Neuronal stem cell (in vitro differentiated cells): ENCODE data around the gene TBPL1.
A peak's percentile ranks its signal among the peaks of the same experiment; 100 is the strongest.

Experiments used
- DNase-seq: peaks from one replicate; pipeline ENCODE4 v3.0.0-alpha.2; 2013; ENCODE audit warnings: low spot score
- H2AFZ ChIP-seq: one replicate; pipeline ENCODE4 v1.6.1; 2013; ENCODE audit warnings: mild to moderate bottlenecking, low read length, inconsistent platforms
- H2AK5ac ChIP-seq: 2 replicates; pipeline ENCODE4 v1.6.1; 2013; ENCODE audit warnings: low read depth, mild to moderate bottlenecking, inconsistent platforms, low read length, moderate library complexity, mixed read lengths
- H2BK120ac ChIP-seq: 2 replicates; pipeline ENCODE4 v1.6.1; 2013; ENCODE audit warnings: low read depth, mild to moderate bottlenecking, inconsistent platforms, low read length, moderate library complexity, mixed read lengths
- H2BK12ac ChIP-seq: one replicate; pipeline ENCODE4 v1.6.1; 2013; ENCODE audit warnings: low read length, inconsistent platforms
- H2BK15ac ChIP-seq: 2 replicates; pipeline ENCODE4 v1.6.1; 2013; ENCODE audit warnings: mild to moderate bottlenecking, low read length, inconsistent platforms, mixed read lengths
- H2BK5ac ChIP-seq: one replicate; pipeline ENCODE4 v1.6.1; 2013; ENCODE audit warnings: inconsistent platforms, mild to moderate bottlenecking, low read length, moderate library complexity
- H3K14ac ChIP-seq: one replicate; pipeline ENCODE4 v1.6.1; 2013; ENCODE audit warnings: low read length, inconsistent platforms
- H3K18ac ChIP-seq: 2 replicates; pipeline ENCODE4 v1.6.1; 2013; ENCODE audit warnings: low read length, inconsistent platforms
- H3K23ac ChIP-seq: 2 replicates; pipeline ENCODE4 v1.6.1; 2013; ENCODE audit warnings: low read depth, mild to moderate bottlenecking, mixed read lengths, low read length, inconsistent platforms; ENCODE audit not compliant: poor library complexity
- H3K27ac ChIP-seq: replicated peaks from 3 replicates; pipeline ENCODE4 v1.5.1; 2013; ENCODE audit warnings: low read length, inconsistent platforms
- H3K27me3 ChIP-seq, 3 experiments: 2 replicates each; pipeline ENCODE4 v1.6.1; 2013; ENCODE audit warnings: low read length in 3 of 3, mild to moderate bottlenecking in 2 of 3, inconsistent platforms in 1 of 3, low read depth in 1 of 3, mixed read lengths in 1 of 3, moderate library complexity in 1 of 3; ENCODE audit not compliant: control insufficient read depth in 3 of 3, insufficient read depth in 3 of 3
- H3K36me3 ChIP-seq, 2 donors: replicated peaks in 1 of 2; 2 replicates each; pipeline ENCODE4 v1.6.1; 2013; ENCODE audit warnings: low read length in 2 of 2; ENCODE audit not compliant: control insufficient read depth in 2 of 2, insufficient read depth in 2 of 2
- H3K4ac ChIP-seq: 2 replicates; pipeline ENCODE4 v1.6.1; 2013; ENCODE audit warnings: inconsistent platforms, mild to moderate bottlenecking, low read length, moderate library complexity
- H3K4me1 ChIP-seq, 2 donors: 1 replicate in 1 of 2; 2 replicates in 1 of 2; pipeline ENCODE4 v1.6.1; 2013; ENCODE audit warnings: low read length in 2 of 2, low read depth in 1 of 2; ENCODE audit not compliant: control insufficient read depth in 2 of 2, insufficient read depth in 1 of 2
- H3K4me2 ChIP-seq: one replicate; pipeline ENCODE4 v1.6.1; 2013; ENCODE audit warnings: mild to moderate bottlenecking, low read length, inconsistent platforms; ENCODE audit not compliant: insufficient read depth, poor library complexity, severe bottlenecking
- H3K4me3 ChIP-seq, 2 donors: 2 replicates each; pipeline ENCODE4 v1.5.1; 2013; ENCODE audit warnings: low read length in 2 of 2, mild to moderate bottlenecking in 2 of 2, inconsistent platforms in 1 of 2, moderate library complexity in 1 of 2
- H3K79me1 ChIP-seq: one replicate; pipeline ENCODE4 v1.6.1; 2013; ENCODE audit warnings: low read depth, mild to moderate bottlenecking, inconsistent platforms, low read length, moderate library complexity
- H3K9ac ChIP-seq: one replicate; pipeline ENCODE4 v1.6.1; 2013; ENCODE audit warnings: mild to moderate bottlenecking, low read depth, low read length, inconsistent platforms; ENCODE audit not compliant: poor library complexity
- H3K9me3 ChIP-seq, 2 donors: replicated peaks in 1 of 2; 2 replicates each; pipeline versions ENCODE3 to v1.6.1; 2013; ENCODE audit warnings: low read length in 2 of 2, mild to moderate bottlenecking in 2 of 2, inconsistent platforms in 1 of 2, low read depth in 1 of 2, mixed read lengths in 1 of 2, moderate library complexity in 1 of 2; ENCODE audit not compliant: control insufficient read depth in 2 of 2, insufficient read depth in 1 of 2
- H4K8ac ChIP-seq: one replicate; pipeline ENCODE4 v1.6.1; 2013; ENCODE audit warnings: low read depth, mild to moderate bottlenecking, inconsistent platforms, low read length, moderate library complexity
- H4K91ac ChIP-seq: one replicate; pipeline ENCODE4 v1.6.1; 2013; ENCODE audit warnings: low read length, low read depth, mild to moderate bottlenecking, inconsistent platforms; ENCODE audit not compliant: poor library complexity
- WGBS, 2 donors: extraction: QIAGEN DNeasy Blood & Tissue Kit; methylation state at CpG; one replicate each; pipeline ENCODE4 v1.1.7; 2013; ENCODE audit warnings: missing lambda C conversion rate in 2 of 2, mixed read lengths in 1 of 2; ENCODE audit not compliant: insufficient read length in 2 of 2, insufficient replicate concordance in 1 of 2; ENCODE audit errors: extremely low coverage in 2 of 2; 5-methylcytosine and 5-hydroxymethylcytosine counted together

The TBPL1 gene

GRCh38 chr6:133954657-133955576 lies 1.9 kb downstream of the TBPL1 start:
- Histone ChIP-seq H3K4me2 (no peak overlapping the region), H2BK12ac (no peak overlapping the region), H4K91ac (no peak overlapping the region), H3K9me3 (peaks cover 0 to 3% of the 10 kb centered on the region in 2 donors), H3K4me3 (peak overlapping the region in 1 of 2 donors; percentile 57), H2BK120ac (no peak overlapping the region), H3K23ac (no peak overlapping the region), H2AK5ac (no peak overlapping the region), H3K27me3 (no peaks in the 10 kb centered on the region), H4K8ac (no peak overlapping the region), H3K27ac (no peak overlapping the region), H3K9ac (no peak overlapping the region), H3K79me1 (peaks cover 4% of the 10 kb centered on the region), H3K18ac (no peak overlapping the region), H2BK5ac (no peak overlapping the region), H3K36me3 (no peaks in the 10 kb centered on the region), H3K4me1 (peaks cover 5 to 17% of the 10 kb centered on the region in 2 donors), H2BK15ac (no peak overlapping the region), H3K4ac (no peak overlapping the region), H3K14ac (no peak overlapping the region), H2AFZ (no peak overlapping the region)
- no peak for DNase-seq
- no CpG with 5 or more reads among the region's 7 CpGs for WGBS, 2 donors

- Histone ChIP-seq H2AFZ (no peak overlapping the region), H2BK15ac (no peak overlapping the region), H3K9me3 (peaks cover 0 to 6% of the 10 kb centered on the region in 2 donors), H3K9ac (no peak overlapping the region), H3K23ac (no peak overlapping the region), H3K36me3 (no peaks in the 10 kb centered on the region), H4K8ac (no peak overlapping the region), H3K18ac (no peak overlapping the region), H4K91ac (no peak overlapping the region), H3K4me2 (no peak overlapping the region), H3K14ac (no peak overlapping the region), H2BK120ac (no peak overlapping the region), H2BK12ac (no peak overlapping the region), H3K4me3 (no peak overlapping the region), H2BK5ac (no peak overlapping the region), H3K4me1 (peaks cover 5 to 17% of the 10 kb centered on the region in 2 donors), H3K27me3 (no peaks in the 10 kb centered on the region), H3K79me1 (peaks cover 4% of the 10 kb centered on the region), H3K27ac (no peak overlapping the region), H3K4ac (no peak overlapping the region), H2AK5ac (no peak overlapping the region)
- DNase-seq: no peak
- no CpG with 5 or more reads among the region's 5 CpGs for WGBS, 2 donors
Observed at GRCh38 chr6:133955582-133956415, 2.8 kb downstream of the TBPL1 start.

- no peaks in the 10 kb centered on the region for H3K27me3 ChIP-seq
- no peak overlapping the region for H3K23ac ChIP-seq
- H4K8ac ChIP-seq: no peak overlapping the region
- no peaks in the 10 kb centered on the region for H3K36me3 ChIP-seq
- H3K79me1 ChIP-seq: peaks cover 4% of the 10 kb centered on the region
- H4K91ac ChIP-seq: no peak overlapping the region
- no peak overlapping the region for H3K27ac ChIP-seq
- no peak overlapping the region for H2BK120ac ChIP-seq
- no peak overlapping the region for H3K9ac ChIP-seq
- H3K14ac ChIP-seq: no peak overlapping the region
- H2BK15ac ChIP-seq: no peak overlapping the region
- no peak overlapping the region for H2AK5ac ChIP-seq
- no peak overlapping the region for H3K18ac ChIP-seq
- H2BK12ac ChIP-seq: no peak overlapping the region
- no CpG with 5 or more reads among the region's 3 CpGs for WGBS, 2 donors
- no peak overlapping the region for H2BK5ac ChIP-seq
- H3K4me2 ChIP-seq: no peak overlapping the region
- H3K4me3 ChIP-seq: no peak overlapping the region
- no peak overlapping the region for H3K4ac ChIP-seq
- H3K9me3 ChIP-seq: peaks cover 0 to 6% of the 10 kb centered on the region in 2 donors
- H3K4me1 ChIP-seq: peaks cover 5 to 14% of the 10 kb centered on the region in 2 donors
- no peak for DNase-seq
- no peak overlapping the region for H2AFZ ChIP-seq
Observed at GRCh38 chr6:133956416-133957049, 3.5 kb downstream of the TBPL1 start.
